Umbilical cord (tissue), 2 donors: ENCODE measurements around the gene KLHL9. TPM values are rescaled to one million over a fixed set of nuclear protein-coding genes. Genes with fewer than 3 reads are reported as not detected.

Experiments used
- DNase-seq: peaks from one replicate; pipeline ENCODE4 v3.0.0-alpha.2; 2015; ENCODE audit warnings: low spot score
- total RNA-seq: library from RNA; depleted of rRNA; stranded (reverse); fragments of >200 nt; gene quantifications from one replicate; pipeline ENCODE4 v1.2.3, GENCODE V29; 2014; ENCODE audit warnings: low replicate concordance; ENCODE audit not compliant: insufficient read depth

Gene KLHL9
- total RNA-seq, 1 donor from 2014 or later: 42.9 TPM

DNA sequence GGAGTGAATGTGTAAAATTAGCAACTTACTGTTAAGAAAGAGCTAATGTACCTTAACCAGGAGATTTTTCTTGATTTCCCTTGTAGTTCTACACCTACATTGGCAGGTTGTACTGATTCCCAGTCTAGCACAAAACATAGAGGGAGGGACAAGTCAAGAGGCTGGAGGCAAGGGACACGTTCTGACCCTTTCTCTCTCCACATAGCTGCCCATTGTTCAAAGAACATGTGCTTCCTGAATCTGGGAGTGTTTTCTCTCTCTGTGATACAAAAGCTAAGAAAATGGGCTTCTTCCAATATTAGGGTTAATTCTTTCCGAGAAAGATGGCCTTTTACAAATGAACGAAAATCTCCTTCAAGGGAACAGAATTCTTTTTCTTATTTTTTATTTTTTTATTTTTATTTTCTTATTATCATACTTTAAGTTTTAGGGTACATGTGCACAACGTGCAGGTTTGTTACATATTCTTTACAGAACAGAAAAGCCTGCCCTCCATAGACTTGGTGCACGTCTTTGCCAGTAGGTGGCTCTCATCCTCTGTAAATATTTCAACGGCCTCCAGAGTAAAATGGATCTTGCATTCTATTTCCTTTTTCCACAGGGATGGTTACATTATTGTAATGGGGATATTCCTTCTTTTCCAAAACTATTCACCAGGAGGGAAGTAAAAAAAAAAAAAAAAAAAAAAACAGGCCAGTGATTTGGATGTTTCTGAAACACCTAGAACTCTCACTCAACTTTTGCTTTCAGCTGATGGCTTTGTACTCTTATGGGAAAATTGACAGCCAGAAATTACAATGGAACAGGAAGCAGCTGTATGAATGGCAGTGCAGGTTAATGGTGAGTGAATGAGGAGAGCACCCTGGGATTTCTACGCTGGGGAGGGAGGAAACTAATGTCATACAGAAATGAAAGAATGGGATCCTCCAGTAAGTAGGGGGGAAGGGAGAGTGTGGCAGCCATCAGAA, 17.0 kb downstream of the KLHL9 start:
- DNase-seq: peak; percentile 66

- no peak for DNase-seq
These were observed 18.3 kb downstream of the KLHL9 start for GRCh38 chr9:21316860-21317259.

- DNase-seq: no peak
These were observed 19.0 kb downstream of the KLHL9 start for GRCh38 chr9:21316032-21316842.

DNA sequence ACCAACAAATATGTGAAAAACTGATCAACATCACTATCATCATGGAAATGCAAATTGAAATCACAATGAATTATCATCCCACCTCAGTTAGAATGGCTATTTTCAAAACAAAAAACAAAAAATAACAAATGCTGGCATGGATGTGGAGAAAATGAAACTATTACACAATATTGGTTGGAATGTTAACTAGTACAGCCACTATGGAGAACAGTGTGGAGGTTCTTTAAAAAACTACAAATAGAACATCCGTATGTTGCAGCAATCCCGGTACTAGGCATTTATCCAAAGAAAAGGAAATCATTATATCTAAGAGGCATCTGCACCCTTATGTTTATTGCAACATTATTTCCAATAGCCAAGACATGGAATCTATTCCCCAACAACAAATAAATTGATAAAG, 21.1 kb downstream of the KLHL9 start:
- no peak for DNase-seq

DNA sequence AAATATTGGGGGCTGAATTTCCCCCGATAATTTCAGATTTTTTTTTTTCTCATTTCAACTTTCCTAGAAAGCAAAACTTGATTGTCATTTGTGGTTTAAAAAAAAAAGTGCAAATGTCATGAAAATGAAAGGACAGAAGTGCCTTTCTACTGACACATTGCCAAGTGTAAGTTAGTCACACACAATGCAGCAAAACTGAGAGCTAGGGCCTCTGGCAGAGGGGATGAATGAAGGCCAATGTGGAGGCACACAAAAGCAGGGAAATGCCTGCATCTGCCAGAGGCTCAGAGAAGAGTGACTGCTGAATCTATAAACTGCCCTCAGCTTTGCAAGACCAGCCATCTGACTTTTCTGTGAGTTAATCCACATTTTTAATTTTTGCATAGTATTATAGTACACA, 23.3 kb downstream of the KLHL9 start:
- no peak for DNase-seq

- no peak for DNase-seq
These were observed 30.0 kb downstream of the KLHL9 start, which contains the start of gene IFNA5 for GRCh38 chr9:21305213-21305612. Gene IFNA5 (minus strand): TSS chr9:21305313. CDS start chr9:21305256, 57 bp downstream.

GRCh38 chr9:21295992-21296391, 39.2 kb downstream of the KLHL9 start:
- no peak for DNase-seq

GRCh38 chr9:21294904-21295538, 40.2 kb downstream of the KLHL9 start:
- DNase-seq: no peak

- no peak for DNase-seq
These were observed 40.8 kb downstream of the KLHL9 start for GRCh38 chr9:21294364-21294774.

DNA sequence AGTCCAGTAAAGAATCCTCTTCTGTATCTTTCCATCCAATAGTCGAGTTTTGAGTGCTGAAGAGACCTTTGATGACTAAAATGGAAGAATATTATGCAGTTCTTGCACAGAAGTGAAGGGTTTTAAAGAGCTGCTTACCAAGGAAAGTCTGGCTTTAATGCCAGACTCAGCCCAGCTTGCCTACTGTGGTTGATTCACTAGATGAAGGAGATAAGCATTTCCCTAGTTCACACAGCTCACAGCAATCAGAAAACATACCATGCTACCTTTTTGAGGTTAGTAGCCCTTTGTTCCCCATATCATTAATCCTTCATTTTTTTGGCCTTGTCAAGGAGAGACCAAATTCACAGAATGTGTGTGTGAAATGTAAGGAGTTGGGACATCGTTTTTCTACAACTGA, 45.4 kb downstream of the KLHL9 start:
- no peak for DNase-seq

DNA sequence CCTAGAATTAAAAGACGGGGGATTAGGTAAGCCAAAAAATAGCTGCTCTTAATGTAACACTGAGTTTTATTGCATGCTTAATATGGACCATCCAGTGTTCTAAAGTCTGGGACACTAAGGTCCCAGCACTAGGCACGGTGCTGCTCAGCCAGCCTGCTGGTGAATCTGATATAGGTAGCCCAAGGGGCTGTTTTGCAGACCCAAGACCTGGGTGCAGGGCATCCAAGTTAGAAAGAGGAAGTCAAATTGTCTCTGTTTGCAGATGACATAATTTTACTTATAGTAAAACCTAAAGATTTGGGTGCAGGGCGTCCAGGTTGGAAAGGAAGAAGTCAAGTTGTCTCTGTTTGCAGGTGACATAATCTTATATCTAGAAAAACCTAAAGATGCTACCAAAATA, 47.9 kb downstream of the KLHL9 start:
- DNase-seq: no peak

DNA sequence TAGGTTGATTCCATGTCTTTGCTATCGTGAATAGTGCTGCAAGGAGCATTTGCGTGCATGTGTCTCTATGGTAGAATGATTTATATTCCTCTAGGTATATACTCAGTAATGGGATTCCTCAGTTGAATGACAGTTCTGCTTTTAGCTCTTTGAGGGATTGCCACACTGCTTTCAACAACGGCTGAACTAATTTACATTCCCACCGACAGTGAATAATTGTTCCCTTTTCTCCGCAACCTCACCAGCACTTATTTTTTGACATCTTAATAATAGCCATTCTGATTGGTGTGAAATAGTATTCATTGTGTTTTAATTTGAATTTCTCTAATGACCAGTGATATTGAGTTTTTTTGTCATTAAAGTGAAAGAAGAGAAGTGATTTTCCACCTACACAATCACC, 48.5 kb downstream of the KLHL9 start:
- no peak for DNase-seq

- DNase-seq: no peak
These were observed 49.1 kb downstream of the KLHL9 start for GRCh38 chr9:21286099-21286498.

DNA sequence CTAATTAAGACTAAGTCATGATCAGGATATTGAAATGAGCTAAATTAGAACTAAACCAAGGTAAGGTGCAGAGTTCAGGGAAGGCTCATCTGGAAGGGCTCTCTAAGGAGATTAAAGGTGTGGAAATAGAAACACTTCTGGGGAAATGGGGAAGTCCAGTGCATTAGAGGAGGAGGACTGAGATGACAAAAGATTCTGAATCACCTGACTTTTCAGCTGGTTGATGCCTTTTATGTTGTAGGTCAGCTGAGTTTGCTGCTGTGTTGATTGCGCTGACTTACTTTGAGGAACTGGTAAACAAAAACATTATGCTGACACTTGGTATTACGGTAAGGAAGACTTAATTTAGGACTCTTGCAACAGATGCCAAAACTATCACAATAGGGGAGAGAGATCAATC, 53.9 kb downstream of the KLHL9 start:
- no peak for DNase-seq

Other genes starting within 250 kb of the KLHL9 start
- 0.48 TPM for gene IFNW1, start 193.6 kb downstream of the KLHL9 start, total RNA-seq
- gene IFNA21, start 168.7 kb downstream of the KLHL9 start, total RNA-seq: 18.5 TPM
- gene IFNA4, start 147.8 kb downstream of the KLHL9 start, total RNA-seq: 5.1 TPM
- 4.8 TPM for gene IFNA7, start 133.2 kb downstream of the KLHL9 start, total RNA-seq
- 2.6 TPM for gene IFNA10, start 128.3 kb downstream of the KLHL9 start, total RNA-seq
- gene IFNA16, start 118.1 kb downstream of the KLHL9 start, total RNA-seq: 0.72 TPM
- 3.1 TPM for gene IFNA17, start 107.2 kb downstream of the KLHL9 start, total RNA-seq
- 3.1 TPM for gene IFNA14, start 95.4 kb downstream of the KLHL9 start, total RNA-seq
- gene IFNA5, start 30.1 kb downstream of the KLHL9 start, total RNA-seq: not detected
- gene IFNA6, start 15.5 kb upstream of the KLHL9 start, total RNA-seq: 0.72 TPM
- 8.2 TPM for gene IFNA13, start 32.7 kb upstream of the KLHL9 start, total RNA-seq
- gene IFNA2, start 50.0 kb upstream of the KLHL9 start, total RNA-seq: 5.8 TPM
- 8.4 TPM for gene IFNA8, start 73.7 kb upstream of the KLHL9 start, total RNA-seq
- not detected for gene IFNA1, start 105.0 kb upstream of the KLHL9 start, total RNA-seq
- gene IFNE, start 146.9 kb upstream of the KLHL9 start, total RNA-seq: 11.1 TPM